Keratinocyte (primary cell): Measurements from ENCODE around the gene UPF3B. TPM values are rescaled to one million over a fixed set of nuclear protein-coding genes. Genes with fewer than 3 reads are reported as not detected.

ENCODE experiments used
- DNase-seq: peaks from one replicate; pipeline ENCODE4 v3.0.0-alpha.2; 2011; ENCODE audit warnings: low read depth, missing footprints, low spot score
- FAIRE-seq: peaks from 2 replicates; lab custom pipeline; 2011; peaks lifted over from hg19 to GRCh38; lab: Jason Lieb, UNC
- H2AFZ ChIP-seq: 2 replicates; pipeline ENCODE4 v1.6.0; 2012; ENCODE audit warnings: low read length, control low read depth, inconsistent platforms; ENCODE audit not compliant: control insufficient read depth
- H3K27ac ChIP-seq: 2 replicates; pipeline ENCODE4 v1.5.1; 2011; ENCODE audit warnings: low read length; ENCODE audit not compliant: control insufficient read depth, insufficient read depth
- H3K27me3 ChIP-seq: 3 replicates; pipeline ENCODE4 v1.6.0; 2011; ENCODE audit warnings: low read length; ENCODE audit not compliant: control insufficient read depth, insufficient read depth; ENCODE audit errors: extremely low read depth
- H3K36me3 ChIP-seq, 2 experiments: 2 replicates in 1 of 2; 3 replicates in 1 of 2; pipeline ENCODE4 v1.5.1; 2011; ENCODE audit warnings: low read length in 2 of 2, mild to moderate bottlenecking in 1 of 2; ENCODE audit not compliant: control insufficient read depth in 2 of 2, insufficient read depth in 2 of 2; ENCODE audit errors: extremely low read depth in 1 of 2
- H3K4me1 ChIP-seq: 3 replicates; pipeline ENCODE4 v1.5.1; 2011; ENCODE audit warnings: low read length; ENCODE audit not compliant: control insufficient read depth, insufficient read depth; ENCODE audit errors: extremely low read depth
- H3K4me2 ChIP-seq: 3 replicates; pipeline ENCODE4 v1.6.0; 2011; ENCODE audit warnings: low read depth, low read length; ENCODE audit not compliant: control insufficient read depth, insufficient read depth; ENCODE audit errors: extremely low read depth
- H3K4me3 ChIP-seq, 3 experiments: fragments of 200-600 bp in 1 of 3; sonication (generic) in 1 of 3; 2 replicates in 2 of 3; 3 replicates in 1 of 3; pipeline ENCODE4 v1.5.1; 2011 to 2016; ENCODE audit warnings: low read length in 3 of 3, mild to moderate bottlenecking in 3 of 3, control low read depth in 2 of 3, inconsistent platforms in 1 of 3, low read depth in 1 of 3, mixed read lengths in 1 of 3, mixed run types in 1 of 3, moderate library complexity in 1 of 3; ENCODE audit not compliant: control insufficient read depth in 2 of 3, insufficient read depth in 2 of 3; ENCODE audit errors: extremely low read depth in 1 of 3
- H3K79me2 ChIP-seq: 2 replicates; pipeline ENCODE4 v1.6.0; 2012; ENCODE audit warnings: low read length; ENCODE audit not compliant: control insufficient read depth, insufficient read depth
- H3K9ac ChIP-seq: 3 replicates; pipeline ENCODE4 v1.6.0; 2011; ENCODE audit warnings: low read length; ENCODE audit not compliant: control insufficient read depth, insufficient read depth; ENCODE audit errors: extremely low read depth
- H3K9me1 ChIP-seq: 3 replicates; pipeline ENCODE4 v1.6.0; 2011; ENCODE audit warnings: low read length; ENCODE audit not compliant: control insufficient read depth, insufficient read depth; ENCODE audit errors: extremely low read depth
- H3K9me3 ChIP-seq: 2 replicates; pipeline ENCODE4 v1.5.1; 2012; ENCODE audit warnings: low read depth, low read length; ENCODE audit not compliant: control insufficient read depth
- H4K20me1 ChIP-seq: 3 replicates; pipeline ENCODE4 v1.6.0; 2011; ENCODE audit warnings: low read length; ENCODE audit not compliant: control insufficient read depth, insufficient read depth; ENCODE audit errors: extremely low read depth
- CTCF ChIP-seq, 3 experiments: IDR thresholded peaks in 1 of 3; conservative IDR thresholded peaks in 1 of 3; optimal IDR thresholded peaks in 1 of 3; 2 replicates in 2 of 3; 3 replicates in 1 of 3; pipeline versions ENCODE3 to v1.5.1; 2011; ENCODE audit warnings: low read length in 3 of 3, mild to moderate bottlenecking in 3 of 3, moderate library complexity in 2 of 3, control low read depth in 1 of 3, inconsistent platforms in 1 of 3; ENCODE audit not compliant: insufficient read depth in 2 of 3; ENCODE audit errors: extremely low read depth in 1 of 3
- EZH2 ChIP-seq: IDR thresholded peaks from one replicate; pipeline ENCODE4 v1.6.1; 2012; ENCODE audit warnings: inconsistent platforms, mild to moderate bottlenecking, low read length, moderate library complexity
- dilution Hi-C: fragments of 300-500 bp; cut with MboI; formaldehyde crosslinking; loops from one replicate; pipeline ENCODE4 v1.7.0; 2020; ENCODE audit warnings: low sequenced_read_pairs; ENCODE audit not compliant: extremely low pct_ligation_motif_present
- polyA plus RNA-seq, 5 experiments: library from polyadenylated mRNA; depleted of rRNA in 3 of 5; stranded (reverse) in 3 of 5; stranded (forward) in 1 of 5; unstranded in 1 of 5; fragments of >200 nt; gene quantifications; 1 replicate in 1 of 5; 2 replicates in 3 of 5; 3 replicates in 1 of 5; pipeline versions ENCODE4 v1.2.1 to v1.2.3, GENCODE V29; 2011 to 2012; ENCODE audit warnings: missing spikeins in 2 of 5, low read depth in 1 of 5, low replicate concordance in 1 of 5

Gene UPF3B
- polyA plus RNA-seq, 1 donor (not counting 4 experiments of a cell fraction or from before 2014, with no cell fraction given): 9.5 TPM

DNA sequence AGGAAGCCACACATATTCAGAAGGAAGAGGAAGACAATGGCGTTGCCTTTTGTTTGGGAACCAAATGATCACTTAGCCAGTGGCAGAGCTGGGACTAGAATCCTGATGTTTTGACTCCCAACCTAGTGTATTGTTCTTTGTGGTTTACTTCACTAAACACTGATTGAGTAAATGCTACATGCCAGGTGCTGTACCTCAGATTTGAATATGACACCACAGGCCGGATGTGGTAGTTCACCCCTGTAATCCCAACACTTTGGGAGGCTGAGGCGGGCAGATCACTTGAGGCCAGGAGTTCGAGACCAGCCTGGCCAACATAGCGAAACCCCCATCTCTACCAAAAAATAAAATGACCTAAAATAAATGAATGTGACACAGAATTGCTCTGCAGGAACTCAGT lies 27.3 kb upstream of the UPF3B start:
- TF ChIP-seq CTCF (optimal IDR thresholded peaks at IDR 0.05 in 1 of 3, IDR thresholded peaks at IDR 0.05 in 1 of 3, conservative IDR thresholded peaks at IDR 0.05 in 1 of 3; ENCODE audit: extremely low read depth in 1 of 3, insufficient read depth in 2 of 3, low read length in 3 of 3): no peak
- Histone ChIP-seq H4K20me1 (no peaks in the 10 kb centered on the region), H3K27me3 (no peaks in the 10 kb centered on the region), H3K9me1 (no peaks in the 10 kb centered on the region), H3K4me3 (no peak overlapping the region), H3K9ac (no peak overlapping the region), H3K36me3 (no peaks in the 10 kb centered on the region), H2AFZ (no peak overlapping the region), H3K79me2 (no peaks in the 10 kb centered on the region), H3K9me3 (no peaks in the 10 kb centered on the region), H3K4me2 (no peak overlapping the region), H3K4me1 (no peaks in the 10 kb centered on the region), H3K27ac (no peak overlapping the region)
- FAIRE-seq (no peak), DNase-seq (no peak)
- dilution Hi-C loops: no loop called here

- Histone ChIP-seq H3K27me3 (no peaks in the 10 kb centered on the region), H3K4me1 (no peaks in the 10 kb centered on the region), H3K36me3 (no peaks in the 10 kb centered on the region), H3K79me2 (peaks cover 2% of the 10 kb centered on the region), H2AFZ (no peak overlapping the region), H3K27ac (no peak overlapping the region), H3K9me1 (no peaks in the 10 kb centered on the region), H4K20me1 (no peaks in the 10 kb centered on the region), H3K9me3 (no peaks in the 10 kb centered on the region), H3K4me2 (no peak overlapping the region), H3K9ac (no peak overlapping the region), H3K4me3 (no peak overlapping the region)
- TF ChIP-seq CTCF (optimal IDR thresholded peaks at IDR 0.05 in 1 of 3, IDR thresholded peaks at IDR 0.05 in 1 of 3, conservative IDR thresholded peaks at IDR 0.05 in 1 of 3; ENCODE audit: extremely low read depth in 1 of 3, insufficient read depth in 2 of 3, low read length in 3 of 3) (no peak), EZH2 (no peak)
- FAIRE-seq: no peak
- dilution Hi-C loops: no loop called here
- no peak for DNase-seq
Observed at GRCh38 chrX:119878740-119879139, 26.0 kb upstream of the UPF3B start.
